GM19023 (cell line): ENCODE results near the gene TRIM27.
"Not testable (repeated sequence)": the region's sequence is repeated elsewhere in the genome, so short reads cannot be mapped to it uniquely, and the experiment has no call there.

Experiments used
- ATAC-seq: cut with Tn5 transposase; IDR thresholded peaks from one replicate; pipeline ENCODE4 v1.9.1; 2021; ENCODE audit warnings: mild to moderate bottlenecking, moderate library complexity; ENCODE audit not compliant: unreplicated experiment

The TRIM27 gene

DNA sequence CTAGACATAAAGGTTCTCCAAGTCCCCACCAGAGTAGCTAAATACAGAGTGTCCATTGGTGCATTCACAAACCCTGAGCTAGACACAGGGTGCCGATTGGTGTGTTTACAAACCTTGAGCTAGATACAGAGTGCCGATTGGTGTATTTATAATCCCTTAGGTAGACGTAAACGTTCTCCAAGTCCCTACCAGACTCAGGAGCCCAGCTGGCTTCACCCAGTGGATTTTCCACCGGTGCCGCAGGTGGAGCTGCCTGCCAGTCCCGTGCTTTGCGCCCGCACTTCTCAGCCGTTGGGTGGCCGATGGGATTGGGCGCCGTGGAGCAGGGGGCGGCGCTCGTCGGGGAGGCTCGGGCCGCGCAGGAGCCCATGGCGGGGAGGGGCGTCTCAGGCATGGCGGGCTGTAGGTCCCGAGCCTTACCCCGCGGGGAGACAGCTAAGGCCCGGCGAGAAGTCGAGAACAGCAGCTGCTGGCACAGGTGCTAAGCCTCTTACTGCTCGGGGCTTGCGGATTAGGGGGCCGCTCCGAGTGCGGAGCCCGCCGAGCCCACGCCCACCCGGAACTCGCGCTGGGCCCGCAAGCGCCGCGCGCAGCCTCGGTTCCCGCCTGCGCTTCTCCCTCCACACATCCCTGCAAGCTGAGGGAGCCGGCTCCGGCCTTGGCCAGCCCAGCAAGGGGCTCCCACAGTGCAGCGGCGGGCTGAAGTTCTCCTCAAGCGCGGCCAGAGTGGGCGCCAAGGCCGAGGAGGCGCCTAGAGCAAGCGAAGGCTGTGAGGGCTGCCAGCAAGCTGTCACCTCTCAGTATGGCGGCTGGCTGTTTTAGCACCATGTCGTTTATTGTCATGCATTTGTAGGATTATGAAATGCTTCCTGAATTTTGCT is 57.3 kb downstream of the TRIM27 start:
- ATAC-seq = peak; percentile 51

DNA sequence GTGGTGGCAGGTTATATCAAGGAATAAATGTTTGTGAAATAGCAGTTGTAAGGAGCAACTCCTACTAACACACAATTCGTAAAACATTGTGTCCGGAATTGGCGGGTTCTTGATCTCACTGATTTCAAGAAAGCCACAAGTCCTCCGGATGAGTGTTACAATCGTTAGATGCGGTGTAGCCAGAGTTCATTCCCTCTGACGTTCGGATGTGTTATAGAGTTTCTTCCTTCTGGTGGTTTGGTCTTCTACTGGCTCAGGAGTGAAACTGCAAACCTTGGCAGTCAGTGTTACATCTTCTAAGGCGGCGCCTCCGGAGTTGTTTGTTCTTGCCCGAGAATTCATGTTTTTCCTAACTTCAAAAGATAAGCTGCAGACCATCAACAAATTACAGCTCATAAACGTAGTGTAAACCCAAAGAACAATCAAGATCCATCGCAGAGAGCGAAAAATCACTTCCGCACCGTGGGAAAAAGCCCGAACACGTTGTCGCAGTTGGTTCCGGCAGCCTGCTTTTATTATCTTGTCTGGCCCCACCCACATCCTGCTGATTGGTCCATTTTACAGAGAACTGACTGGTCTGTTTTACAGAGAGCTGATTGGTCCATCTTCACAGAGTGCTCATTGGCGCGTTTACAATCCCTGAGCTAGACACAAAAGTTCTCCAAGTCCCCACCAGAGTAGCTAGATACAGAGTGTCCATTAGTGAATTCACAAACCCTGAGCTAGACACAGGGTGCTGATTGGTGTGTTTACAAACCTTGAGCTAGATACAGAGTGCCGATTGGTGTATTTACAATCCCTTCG is 58.2 kb downstream of the TRIM27 start:
- no peak for ATAC-seq

DNA sequence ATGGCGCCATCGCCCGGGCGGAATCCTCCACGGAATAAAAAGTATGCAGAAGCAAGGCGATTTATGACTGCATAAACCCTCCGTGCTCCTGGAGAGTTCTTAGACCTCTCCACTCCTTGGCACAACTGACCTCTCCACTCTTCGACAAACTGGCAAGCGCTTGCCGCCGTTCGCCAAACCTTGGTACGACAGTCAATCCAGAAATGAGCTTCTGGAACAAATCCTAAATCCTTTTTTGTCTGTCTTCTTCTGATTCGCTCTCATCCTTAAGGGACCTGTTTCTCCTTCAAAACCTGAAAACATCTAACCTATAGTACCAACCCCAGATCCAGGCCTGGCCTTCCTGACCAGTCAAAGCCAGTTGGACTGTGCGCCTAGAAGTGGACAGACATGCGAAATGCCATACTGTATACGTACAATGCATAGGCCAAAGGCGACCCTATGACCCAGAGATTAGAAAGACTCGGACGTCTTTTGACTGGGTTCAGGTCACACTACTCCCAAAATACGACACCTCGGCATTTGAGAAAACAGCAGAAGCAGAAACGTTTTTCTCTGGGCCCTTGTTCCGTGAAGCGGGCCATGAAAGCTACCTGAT is 59.4 kb downstream of the TRIM27 start:
- no peak for ATAC-seq

DNA sequence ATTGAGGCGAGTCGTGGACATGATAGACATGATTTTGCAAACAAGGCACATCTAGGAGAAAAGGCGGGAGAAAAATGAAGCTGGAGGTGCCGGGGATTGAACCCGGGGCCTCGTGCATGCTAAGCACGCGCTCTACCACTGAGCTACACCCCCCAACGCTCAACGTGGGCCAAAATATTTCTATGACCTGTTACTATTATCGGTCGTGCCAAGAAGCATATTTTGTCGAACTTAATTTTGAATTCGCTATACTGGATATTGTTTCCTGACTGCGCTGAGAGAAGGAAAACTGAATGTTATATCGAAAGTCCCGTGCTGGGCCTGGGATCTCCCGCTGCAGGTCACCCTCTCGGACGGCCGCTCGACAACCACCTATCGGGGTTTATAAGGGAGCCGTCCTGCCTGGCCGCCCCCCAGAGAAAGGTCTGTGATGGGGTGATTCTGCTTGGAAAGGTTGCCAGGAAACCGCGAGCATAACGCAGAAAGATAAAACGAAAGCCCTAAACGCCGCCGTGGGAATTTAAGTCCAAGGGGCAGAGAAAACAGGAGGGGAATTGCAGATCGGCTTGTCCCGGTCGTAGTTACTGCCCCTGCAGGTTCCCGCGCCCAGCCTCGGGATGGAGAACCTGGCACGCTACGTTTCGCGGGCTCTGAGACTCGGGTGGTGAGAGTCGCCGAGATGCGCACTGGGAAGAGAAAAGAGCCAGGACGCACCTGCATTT is 60.0 kb downstream of the TRIM27 start:
- ATAC-seq = no peak

DNA sequence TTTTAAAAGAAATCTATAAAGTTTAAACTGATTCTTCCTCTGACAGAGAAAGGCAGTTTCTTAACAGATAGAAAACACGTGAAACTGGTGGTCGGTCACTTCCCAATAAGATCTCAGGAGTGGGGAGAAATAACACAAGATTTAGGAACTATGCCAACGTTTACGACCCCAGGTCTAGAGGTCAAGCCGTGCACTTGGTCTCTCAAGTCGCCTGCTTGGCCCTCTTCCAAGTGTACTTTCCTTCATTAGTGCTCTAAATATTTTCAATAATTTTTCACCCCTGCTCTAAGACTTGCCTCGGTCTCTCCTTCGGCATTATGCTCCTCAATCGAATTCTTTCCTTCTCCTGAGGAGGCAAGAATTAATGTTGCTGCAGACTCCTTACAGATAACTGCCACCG is 61.7 kb downstream of the TRIM27 start:
- no peak for ATAC-seq

DNA sequence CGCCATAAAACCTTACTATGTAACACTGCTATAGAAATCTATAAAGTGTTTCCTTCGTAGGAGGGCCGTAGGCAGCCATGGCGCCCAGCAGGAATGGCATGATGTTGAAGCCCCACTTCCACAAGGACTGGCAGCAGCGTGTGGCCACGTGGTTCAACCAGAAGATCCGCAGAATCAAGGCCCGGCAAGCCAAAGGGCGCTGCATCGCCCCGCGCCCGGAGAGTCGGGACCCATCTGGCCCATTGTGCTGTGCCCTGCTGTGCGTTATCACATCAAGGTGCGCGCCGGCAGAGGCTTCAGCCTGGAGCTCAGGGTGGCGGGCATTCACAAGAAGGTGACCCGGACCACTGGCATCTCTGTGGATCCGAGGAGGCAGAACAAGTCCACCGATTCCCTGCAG is 62.4 kb downstream of the TRIM27 start:
- ATAC-seq = no peak

DNA sequence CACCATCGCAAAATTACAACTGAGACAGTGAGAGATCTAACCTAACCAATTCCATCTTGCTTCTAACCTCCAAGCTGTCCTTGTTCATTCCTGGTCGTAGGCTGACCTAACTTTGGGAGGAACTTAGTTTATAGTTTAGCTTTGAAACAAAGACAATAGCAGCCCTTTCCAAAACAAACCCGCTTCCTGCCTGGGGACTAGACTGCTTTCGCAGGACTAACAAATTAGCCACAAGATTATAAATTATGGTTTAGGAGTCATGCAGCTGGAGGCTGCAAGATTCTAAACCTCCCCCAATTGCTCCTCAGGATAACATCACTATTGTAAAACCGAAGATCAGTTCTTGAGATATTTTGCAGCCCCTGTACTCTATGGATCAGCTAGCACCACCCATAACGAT is 63.2 kb downstream of the TRIM27 start:
- ATAC-seq = no peak

DNA sequence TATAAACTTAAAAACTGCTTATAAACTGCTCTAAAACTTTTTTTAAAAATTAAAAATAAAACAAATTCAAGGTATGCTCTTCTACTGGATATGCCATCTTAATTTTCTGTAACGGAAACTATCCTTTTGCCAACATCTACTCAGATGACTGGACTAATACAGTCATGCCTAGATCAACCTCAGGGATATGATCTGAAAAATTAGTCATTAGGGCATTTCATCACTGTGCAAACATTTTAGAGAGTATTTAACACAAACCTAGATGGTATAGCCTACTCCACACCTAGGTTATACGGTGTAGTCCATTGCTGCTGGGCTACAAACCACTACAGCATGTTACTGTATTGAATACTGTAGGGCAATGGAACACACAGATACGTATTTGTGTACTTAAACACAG is 64.8 kb downstream of the TRIM27 start:
- no peak for ATAC-seq

DNA sequence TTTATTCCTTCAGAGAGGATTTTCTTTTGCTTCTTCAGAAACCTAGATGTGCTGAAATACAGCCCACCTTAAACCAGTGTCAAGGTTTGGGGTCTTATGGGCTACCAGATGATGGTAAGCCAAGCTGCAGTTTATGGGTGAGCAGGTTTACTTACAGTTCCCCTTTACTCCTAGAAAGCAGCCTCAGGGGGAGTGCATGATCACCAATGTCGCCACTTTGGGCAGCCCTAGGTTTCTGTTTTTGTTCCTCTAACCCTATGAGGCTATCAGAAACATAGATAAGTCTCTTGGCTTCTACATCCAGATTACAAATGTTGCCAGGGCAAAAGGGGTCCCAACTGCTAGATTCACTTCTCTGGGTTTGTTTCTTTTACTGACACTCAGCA is 67.2 kb downstream of the TRIM27 start:
- no peak for ATAC-seq

DNA sequence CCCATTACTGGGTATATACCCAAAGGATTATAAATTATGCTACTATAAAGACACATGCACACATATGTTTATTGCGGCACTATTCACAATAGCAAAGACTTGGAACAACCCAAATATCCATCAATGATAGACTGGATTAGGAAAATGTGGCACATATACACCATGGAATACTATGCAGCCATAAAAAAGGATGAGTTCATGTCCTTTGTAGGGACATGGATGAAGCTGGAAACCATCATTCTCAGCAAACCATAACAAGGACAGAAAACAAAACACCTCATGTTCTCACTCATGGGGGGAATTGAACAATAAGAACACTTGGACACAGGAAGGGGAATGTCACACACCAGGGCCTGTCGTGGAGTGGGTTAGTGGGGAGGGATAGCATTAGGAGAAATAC is 69.4 kb downstream of the TRIM27 start:
- not testable (repeated sequence) for ATAC-seq
